Lower leg skin (tissue), 3 donors: ENCODE results near the gene COL4A6.

Source experiments
- CTCF ChIP-seq, 3 donors: fragments of 450-650 bp; IDR thresholded peaks; one replicate each; pipeline ENCODE4 v1.5.1; 2016; ENCODE audit warnings: antibody characterized with exemption in 3 of 3, mild to moderate bottlenecking in 3 of 3, moderate library complexity in 2 of 3
- POLR2A ChIP-seq, 2 donors: fragments of 450-650 bp; IDR thresholded peaks; one replicate each; pipeline ENCODE4 v1.6.1; 2016 to 2017; ENCODE audit warnings: antibody characterized with exemption in 2 of 2, mild to moderate bottlenecking in 1 of 2, moderate library complexity in 1 of 2

GRCh38 chrX:108130889-108131288 is 307.3 kb downstream of the COL4A6 start:
- TF ChIP-seq CTCF (IDR thresholded peaks at IDR 0.05) (no peak), POLR2A (IDR thresholded peaks at IDR 0.05) (no peak)
